ENCODE data around the gene ALPK1.

Gene ALPK1

GRCh38 chr4:112402098-112402497 is 104.9 kb downstream of the ALPK1 start:
- Histone ChIP-seq H3K9me3 (no peaks in the 10 kb centered on the region), H3K4me1 (no peaks in the 10 kb centered on the region), H3K36me3 (no peaks in the 10 kb centered on the region), H3K4me3 (ENCODE audit: low read depth, low read length) (no peak overlapping the region), H3K27me3 (peaks cover 14% of the 10 kb centered on the region)
- TF ChIP-seq, protein P1, sequence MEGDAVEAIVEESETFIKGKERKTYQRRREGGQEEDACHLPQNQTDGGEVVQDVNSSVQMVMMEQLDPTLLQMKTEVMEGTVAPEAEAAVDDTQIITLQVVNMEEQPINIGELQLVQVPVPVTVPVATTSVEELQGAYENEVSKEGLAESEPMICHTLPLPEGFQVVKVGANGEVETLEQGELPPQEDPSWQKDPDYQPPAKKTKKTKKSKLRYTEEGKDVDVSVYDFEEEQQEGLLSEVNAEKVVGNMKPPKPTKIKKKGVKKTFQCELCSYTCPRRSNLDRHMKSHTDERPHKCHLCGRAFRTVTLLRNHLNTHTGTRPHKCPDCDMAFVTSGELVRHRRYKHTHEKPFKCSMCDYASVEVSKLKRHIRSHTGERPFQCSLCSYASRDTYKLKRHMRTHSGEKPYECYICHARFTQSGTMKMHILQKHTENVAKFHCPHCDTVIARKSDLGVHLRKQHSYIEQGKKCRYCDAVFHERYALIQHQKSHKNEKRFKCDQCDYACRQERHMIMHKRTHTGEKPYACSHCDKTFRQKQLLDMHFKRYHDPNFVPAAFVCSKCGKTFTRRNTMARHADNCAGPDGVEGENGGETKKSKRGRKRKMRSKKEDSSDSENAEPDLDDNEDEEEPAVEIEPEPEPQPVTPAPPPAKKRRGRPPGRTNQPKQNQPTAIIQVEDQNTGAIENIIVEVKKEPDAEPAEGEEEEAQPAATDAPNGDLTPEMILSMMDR (IDR thresholded peaks at IDR 0.05; ENCODE audit: low read depth, low read length) = no peak
- no peak for DNase-seq

DNA sequence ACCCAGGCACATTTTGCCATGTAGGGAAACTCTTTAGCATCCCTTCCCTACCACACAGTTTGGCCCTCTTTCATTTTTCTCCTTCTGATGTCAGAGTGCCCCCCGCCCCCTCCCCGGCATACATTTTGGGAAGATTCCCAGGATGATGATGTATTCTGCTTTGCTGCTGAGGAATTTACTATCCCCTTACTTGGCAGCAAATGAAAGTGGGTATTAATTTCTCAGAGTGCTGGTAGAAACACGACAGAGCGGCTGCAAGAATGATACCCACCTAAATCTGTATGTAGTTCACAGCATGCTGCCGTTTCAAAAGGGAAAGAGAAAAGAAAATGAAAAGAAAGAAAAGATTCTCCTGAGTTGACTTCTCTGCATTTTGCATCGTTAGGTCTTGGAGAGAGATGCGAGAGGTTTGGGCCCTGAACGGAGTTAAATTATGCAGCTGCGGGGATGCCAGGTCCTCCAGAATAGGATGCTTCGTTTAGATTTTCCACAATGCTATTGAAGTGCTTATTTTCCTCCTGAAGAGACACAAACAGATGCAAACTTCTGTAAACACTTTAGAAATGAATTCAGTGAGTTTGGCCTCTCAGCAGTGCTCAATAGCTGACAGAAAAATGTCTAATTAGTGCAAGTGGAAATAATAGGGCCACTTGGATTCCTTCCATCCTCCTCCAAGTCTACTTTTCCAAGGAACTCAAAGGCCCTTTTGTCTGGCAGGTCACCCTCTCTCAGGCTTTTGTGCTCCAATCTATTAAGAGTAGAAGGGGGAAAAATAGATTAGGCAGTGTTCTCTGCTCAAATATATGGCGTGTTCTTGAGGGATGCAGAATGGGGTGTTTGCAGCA is 106.2 kb downstream of the ALPK1 start:
- Histone ChIP-seq H3K4me1 (no peaks in the 10 kb centered on the region), H3K4me3 (ENCODE audit: low read depth, low read length) (no peak overlapping the region), H3K36me3 (no peaks in the 10 kb centered on the region), H3K27me3 (peaks cover 6% of the 10 kb centered on the region; the same call in 1 of the 2 replicates), H3K9me3 (no peaks in the 10 kb centered on the region)
- TF ChIP-seq, protein P1 (IDR thresholded peaks at IDR 0.05; ENCODE audit: low read depth, low read length) = no peak
- DNase-seq = no peak

GRCh38 chr4:112410364-112410763 is 113.2 kb downstream of the ALPK1 start:
- no peak overlapping the region for H3K4me3 ChIP-seq (ENCODE audit: low read depth, low read length)

DNA sequence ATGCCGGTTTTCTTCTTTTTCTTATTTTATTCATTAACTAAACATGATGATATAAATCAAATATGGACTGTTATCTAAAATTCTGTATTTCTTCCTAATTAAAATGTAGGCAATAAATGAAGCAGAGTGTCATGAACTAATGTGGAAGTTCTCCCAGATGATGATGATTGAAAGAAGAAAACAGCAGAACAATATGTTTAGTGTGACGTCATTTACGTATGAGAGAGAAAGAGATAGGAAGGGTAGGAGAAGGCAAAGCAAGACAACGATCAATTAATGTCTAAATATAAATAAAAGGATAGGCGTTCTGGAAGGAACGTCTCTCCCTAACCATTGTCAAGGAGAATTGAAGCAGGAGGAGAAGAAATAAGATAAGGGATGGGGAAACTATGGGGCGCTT is 113.6 kb downstream of the ALPK1 start:
- Histone ChIP-seq H3K9me3 (no peaks in the 10 kb centered on the region), H3K36me3 (no peaks in the 10 kb centered on the region), H3K27me3 (peaks cover 5% of the 10 kb centered on the region; the same call in 1 of the 2 replicates), H3K4me3 (ENCODE audit: low read depth, low read length) (no peak overlapping the region), H3K4me1 (no peaks in the 10 kb centered on the region)
- no peak for DNase-seq
- TF ChIP-seq, protein P1 (IDR thresholded peaks at IDR 0.05; ENCODE audit: low read depth, low read length) = no peak

More at GRCh38 chr4:112410364-112410763, 113.2 kb downstream of the ALPK1 start:
- no peaks in the 10 kb centered on the region for H3K9me3 ChIP-seq
- peaks cover 5% of the 10 kb centered on the region; the same call in 1 of the 2 replicates for H3K27me3 ChIP-seq
- no peaks in the 10 kb centered on the region for H3K36me3 ChIP-seq
- no peak for DNase-seq
- H3K4me1 ChIP-seq = no peaks in the 10 kb centered on the region
- TF ChIP-seq, protein P1 (IDR thresholded peaks at IDR 0.05; ENCODE audit: low read depth, low read length) = no peak

GRCh38 chr4:112411781-112412550 is 114.8 kb downstream of the ALPK1 start:
- no peaks in the 10 kb centered on the region for H3K36me3 ChIP-seq

More at GRCh38 chr4:112411781-112412550, 114.8 kb downstream of the ALPK1 start:
- Histone ChIP-seq H3K4me3 (ENCODE audit: low read depth, low read length) (no peak overlapping the region), H3K27me3 (peaks cover 5% of the 10 kb centered on the region; the same call in 1 of the 2 replicates), H3K4me1 (no peaks in the 10 kb centered on the region), H3K9me3 (no peaks in the 10 kb centered on the region)
- TF ChIP-seq, protein P1 (IDR thresholded peaks at IDR 0.05; ENCODE audit: low read depth, low read length) = no peak
- no peak for DNase-seq

All from BE2C (cell line).